IMR-90 (cell line): ENCODE data around the gene FAT2.

Experiments used
- CEBPB ChIP-seq: IDR thresholded peaks from 2 replicates; pipeline ENCODE4 v1.6.1; 2012; ENCODE audit warnings: low read depth, low read length, improper control_type of control experiment
- MAZ ChIP-seq: IDR thresholded peaks from 2 replicates; pipeline ENCODE4 v1.6.1; 2012; ENCODE audit warnings: low read depth, mild to moderate bottlenecking, low read length, improper control_type of control experiment, moderate library complexity, borderline replicate concordance
- TF ChIP-seq, protein P1 (sequence below): conservative IDR thresholded peaks from 2 replicates; pipeline ENCODE4 v1.5.1; 2012; ENCODE audit warnings: mild to moderate bottlenecking, low read depth, low read length, improper control_type of control experiment
- TF ChIP-seq, protein P2 (sequence below): fragments of 150-350 bp; IDR thresholded peaks from 2 replicates; pipeline ENCODE4 v1.6.1; 2017; ENCODE audit warnings: mild to moderate bottlenecking, antibody characterized with exemption, low read length, low read depth

DNA sequence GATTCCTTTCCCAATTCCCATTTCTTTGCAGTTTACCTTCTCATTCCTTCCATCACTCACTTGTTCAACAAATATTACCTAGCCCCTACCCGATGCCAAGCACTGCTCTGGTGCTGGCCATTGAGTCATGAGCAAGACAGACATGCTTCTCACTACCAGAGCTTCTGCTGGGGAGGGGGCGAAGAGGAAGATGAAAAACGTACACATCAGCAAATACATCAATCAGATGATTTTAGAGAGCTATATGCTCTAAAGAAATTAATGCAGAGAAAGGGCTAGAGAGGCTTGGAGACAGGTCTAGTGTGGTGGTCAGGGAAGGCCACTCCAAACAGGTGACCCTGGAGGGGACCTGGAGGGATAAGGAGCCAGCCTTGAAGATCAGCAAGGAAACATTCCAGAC is 14.4 kb upstream of the FAT2 start:
- TF ChIP-seq, protein P1, sequence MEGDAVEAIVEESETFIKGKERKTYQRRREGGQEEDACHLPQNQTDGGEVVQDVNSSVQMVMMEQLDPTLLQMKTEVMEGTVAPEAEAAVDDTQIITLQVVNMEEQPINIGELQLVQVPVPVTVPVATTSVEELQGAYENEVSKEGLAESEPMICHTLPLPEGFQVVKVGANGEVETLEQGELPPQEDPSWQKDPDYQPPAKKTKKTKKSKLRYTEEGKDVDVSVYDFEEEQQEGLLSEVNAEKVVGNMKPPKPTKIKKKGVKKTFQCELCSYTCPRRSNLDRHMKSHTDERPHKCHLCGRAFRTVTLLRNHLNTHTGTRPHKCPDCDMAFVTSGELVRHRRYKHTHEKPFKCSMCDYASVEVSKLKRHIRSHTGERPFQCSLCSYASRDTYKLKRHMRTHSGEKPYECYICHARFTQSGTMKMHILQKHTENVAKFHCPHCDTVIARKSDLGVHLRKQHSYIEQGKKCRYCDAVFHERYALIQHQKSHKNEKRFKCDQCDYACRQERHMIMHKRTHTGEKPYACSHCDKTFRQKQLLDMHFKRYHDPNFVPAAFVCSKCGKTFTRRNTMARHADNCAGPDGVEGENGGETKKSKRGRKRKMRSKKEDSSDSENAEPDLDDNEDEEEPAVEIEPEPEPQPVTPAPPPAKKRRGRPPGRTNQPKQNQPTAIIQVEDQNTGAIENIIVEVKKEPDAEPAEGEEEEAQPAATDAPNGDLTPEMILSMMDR, result no peak
- TF ChIP-seq CEBPB, result no peak
- no peak for TF ChIP-seq MAZ
- TF ChIP-seq, protein P2, sequence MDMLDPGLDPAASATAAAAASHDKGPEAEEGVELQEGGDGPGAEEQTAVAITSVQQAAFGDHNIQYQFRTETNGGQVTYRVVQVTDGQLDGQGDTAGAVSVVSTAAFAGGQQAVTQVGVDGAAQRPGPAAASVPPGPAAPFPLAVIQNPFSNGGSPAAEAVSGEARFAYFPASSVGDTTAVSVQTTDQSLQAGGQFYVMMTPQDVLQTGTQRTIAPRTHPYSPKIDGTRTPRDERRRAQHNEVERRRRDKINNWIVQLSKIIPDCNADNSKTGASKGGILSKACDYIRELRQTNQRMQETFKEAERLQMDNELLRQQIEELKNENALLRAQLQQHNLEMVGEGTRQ, result no peak
